CD1c-positive myeloid dendritic cell (primary cell): ENCODE data around the gene PLEK.
"Not testable (repeated sequence)": the region's sequence is repeated elsewhere in the genome, so short reads cannot be mapped to it uniquely, and the experiment has no call there.

Experiments
- DNase-seq: peaks from one replicate; pipeline ENCODE4 v3.0.0-alpha.2; 2016; ENCODE audit errors: extremely low spot score

The PLEK gene

DNA sequence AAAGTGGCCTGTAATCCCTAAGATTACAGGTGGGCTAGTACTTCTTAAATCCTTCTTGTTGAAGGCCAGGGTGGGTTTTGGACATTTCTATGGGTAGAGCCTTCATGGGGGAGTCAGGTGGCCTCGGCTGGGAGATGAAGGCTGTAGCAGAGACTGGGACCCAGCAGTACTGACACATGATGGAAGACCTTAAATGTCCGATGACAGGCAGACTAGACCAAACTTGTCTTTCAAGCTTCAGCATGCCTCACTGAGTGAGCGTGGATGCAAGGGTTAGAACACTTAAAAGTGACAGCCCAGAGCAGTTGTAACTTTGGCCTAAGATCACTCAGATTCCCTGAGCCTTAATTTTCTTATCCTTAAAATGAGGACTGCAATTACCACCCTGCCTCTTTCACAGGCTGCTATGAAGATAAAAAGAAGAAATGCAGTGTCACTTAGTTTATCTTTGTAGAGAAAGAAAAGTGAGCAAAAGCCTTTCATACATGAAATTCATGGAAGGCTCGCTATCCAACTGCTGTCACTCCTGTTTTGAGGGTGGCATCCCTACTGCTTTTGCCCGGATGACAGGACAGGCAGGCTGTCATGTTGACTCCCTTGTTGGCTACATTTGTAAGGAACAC is 19.5 kb downstream of the PLEK start:
- DNase-seq: no peak

DNA sequence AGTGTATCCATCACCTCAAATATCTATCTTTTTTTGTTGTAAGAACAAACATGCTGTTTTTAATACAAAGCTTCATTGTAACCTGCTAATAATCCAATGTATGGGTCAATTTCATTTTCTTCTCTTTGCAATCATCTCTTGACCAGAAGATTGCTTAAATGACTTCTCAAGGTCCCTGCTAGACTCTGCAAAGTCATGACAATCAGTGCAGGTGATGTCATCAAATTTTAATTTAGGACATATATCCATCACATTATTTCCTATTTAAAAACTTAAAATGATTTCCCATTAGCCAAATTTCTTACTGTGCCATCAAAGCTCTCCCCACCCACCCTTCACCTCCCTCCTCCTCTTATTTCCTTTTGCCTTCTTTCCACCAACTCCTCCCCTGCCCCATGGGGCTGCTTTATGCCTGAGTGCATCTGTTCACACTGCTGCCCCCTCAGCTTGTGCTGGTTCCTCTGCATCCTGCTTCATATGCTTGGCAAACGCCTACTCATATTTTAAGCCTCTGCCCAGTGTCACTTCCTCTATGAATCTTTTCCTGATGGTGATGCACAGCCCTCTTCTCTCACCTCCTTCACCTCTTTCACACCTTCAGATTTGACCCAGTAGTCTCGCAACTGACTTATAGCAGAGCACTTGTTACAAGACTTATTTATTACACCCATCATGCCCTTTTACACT is 20.3 kb downstream of the PLEK start:
- DNase-seq: peak; percentile 86

GRCh38 chr2:68385907-68386287 is 20.8 kb downstream of the PLEK start:
- DNase-seq: no peak

GRCh38 chr2:68386365-68386764 is 21.3 kb downstream of the PLEK start:
- DNase-seq: no peak

GRCh38 chr2:68387408-68388350 is 22.6 kb downstream of the PLEK start:
- DNase-seq: peak; percentile 94

GRCh38 chr2:68388358-68388757 is 23.3 kb downstream of the PLEK start:
- DNase-seq: no peak

DNA sequence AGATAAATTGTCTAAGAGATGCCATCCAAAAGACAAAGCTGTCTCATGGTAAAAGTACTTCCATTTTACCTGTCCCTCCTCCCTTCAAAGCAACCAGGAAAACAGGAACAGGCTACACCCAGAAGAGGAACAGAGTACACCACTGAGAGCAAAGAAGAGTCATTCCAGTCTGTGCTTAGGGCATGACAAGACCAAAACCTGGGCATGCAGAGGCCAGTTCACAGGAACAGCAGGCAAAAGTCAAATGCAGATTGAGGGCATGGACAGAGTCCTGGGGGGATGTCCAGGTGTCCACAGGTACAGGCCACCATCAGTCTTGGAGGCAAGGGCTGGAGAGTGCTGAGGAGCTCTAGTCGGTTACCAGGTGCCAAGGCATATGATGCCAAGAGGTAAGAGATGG is 23.7 kb downstream of the PLEK start:
- DNase-seq: peak; percentile 82

GRCh38 chr2:68390114-68390513 is 25.0 kb downstream of the PLEK start:
- DNase-seq: no peak

DNA sequence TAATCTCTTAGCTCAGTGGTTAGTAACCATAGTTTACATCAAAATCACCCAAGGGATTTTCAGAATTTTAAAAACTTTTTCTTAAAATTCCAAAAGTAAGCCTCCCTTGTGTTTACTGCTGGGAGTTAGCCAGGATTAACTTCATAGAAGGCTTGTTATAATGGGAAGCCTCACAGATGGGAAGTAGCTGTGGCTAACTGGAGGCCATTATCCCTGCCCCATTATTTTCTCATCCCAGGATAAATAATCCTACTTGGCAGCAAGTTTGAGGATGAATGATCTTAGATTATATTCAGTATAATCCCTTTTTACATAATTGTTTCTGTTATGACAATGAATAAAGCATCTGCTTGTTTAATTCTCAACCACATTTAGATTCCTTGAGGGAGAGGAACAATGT is 25.5 kb downstream of the PLEK start:
- no peak for DNase-seq

DNA sequence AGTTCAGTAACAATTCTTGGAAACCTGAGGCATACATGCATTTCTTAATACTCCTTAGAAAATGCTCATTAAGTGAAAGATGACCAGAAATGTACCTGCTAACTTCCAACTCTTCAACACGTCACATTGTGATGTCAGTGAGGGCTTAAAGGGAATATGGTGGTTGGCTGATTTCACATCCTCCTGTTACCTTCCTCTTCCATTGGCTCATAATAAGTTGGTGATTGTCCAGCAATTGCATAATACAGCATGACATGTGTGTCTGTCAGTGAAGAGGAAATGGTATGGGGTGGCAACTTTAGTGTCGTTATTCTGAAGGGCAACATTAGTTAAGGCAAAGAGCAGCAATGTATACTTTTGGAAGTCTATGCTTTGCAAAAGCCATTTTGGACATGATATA is 26.0 kb downstream of the PLEK start:
- DNase-seq: peak; percentile 92

GRCh38 chr2:68391869-68392268 is 26.8 kb downstream of the PLEK start:
- DNase-seq: no peak

- DNase-seq: no peak
Observed at GRCh38 chr2:68396093-68396492, 31.0 kb downstream of the PLEK start.

DNA sequence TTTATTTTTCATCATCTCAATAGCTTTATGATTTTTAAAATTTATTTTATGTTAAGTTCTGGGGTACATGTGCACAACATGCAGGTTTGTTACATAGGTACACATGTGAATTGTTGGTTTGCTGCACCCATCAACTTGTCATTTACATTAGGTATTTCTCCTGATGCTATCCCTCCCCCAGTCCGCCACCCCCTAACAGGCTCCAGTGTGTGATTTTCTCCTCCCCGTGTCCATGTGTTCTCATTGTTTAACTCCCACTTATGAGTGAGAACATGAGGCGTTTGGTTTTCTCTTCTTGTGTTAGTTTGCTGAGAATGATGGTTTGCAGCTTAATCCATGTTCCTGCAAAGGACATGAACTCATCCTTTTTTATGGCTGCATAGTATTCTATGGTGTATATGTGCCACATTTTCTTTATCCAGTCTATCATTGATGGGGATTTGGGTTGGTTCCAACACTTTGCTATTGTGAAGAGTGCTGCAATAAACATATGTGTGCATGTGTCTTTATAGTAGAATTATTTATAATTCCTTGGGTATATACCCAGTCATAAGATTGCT is 32.7 kb downstream of the PLEK start:
- not testable (repeated sequence) for DNase-seq

DNA sequence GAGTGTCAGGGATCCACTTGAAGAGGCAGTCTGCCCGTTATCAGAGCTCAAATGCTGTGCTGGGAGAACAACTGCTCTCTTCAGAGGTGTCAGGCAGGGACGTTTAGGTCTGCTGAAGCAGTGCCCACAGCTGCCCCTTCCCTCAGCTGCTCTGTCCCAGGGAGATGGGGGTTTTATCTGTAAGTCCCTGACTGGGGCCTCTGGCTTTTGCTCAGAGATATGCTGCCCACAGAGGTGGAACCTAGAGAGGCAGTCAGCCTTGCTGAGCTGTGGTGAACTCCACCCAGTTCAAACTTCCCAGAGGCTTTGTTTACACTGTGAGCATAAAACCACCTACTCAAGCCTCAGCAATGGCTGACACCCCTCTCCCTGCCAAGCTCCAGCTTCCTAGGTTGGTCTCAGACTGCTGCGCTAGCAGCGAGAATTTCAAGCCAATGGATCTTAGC is 38.1 kb downstream of the PLEK start:
- no peak for DNase-seq

- DNase-seq: no peak
Observed at GRCh38 chr2:68404164-68404563, 39.1 kb downstream of the PLEK start.

- DNase-seq: no peak
Observed at GRCh38 chr2:68404893-68405799, 40.1 kb downstream of the PLEK start.

DNA sequence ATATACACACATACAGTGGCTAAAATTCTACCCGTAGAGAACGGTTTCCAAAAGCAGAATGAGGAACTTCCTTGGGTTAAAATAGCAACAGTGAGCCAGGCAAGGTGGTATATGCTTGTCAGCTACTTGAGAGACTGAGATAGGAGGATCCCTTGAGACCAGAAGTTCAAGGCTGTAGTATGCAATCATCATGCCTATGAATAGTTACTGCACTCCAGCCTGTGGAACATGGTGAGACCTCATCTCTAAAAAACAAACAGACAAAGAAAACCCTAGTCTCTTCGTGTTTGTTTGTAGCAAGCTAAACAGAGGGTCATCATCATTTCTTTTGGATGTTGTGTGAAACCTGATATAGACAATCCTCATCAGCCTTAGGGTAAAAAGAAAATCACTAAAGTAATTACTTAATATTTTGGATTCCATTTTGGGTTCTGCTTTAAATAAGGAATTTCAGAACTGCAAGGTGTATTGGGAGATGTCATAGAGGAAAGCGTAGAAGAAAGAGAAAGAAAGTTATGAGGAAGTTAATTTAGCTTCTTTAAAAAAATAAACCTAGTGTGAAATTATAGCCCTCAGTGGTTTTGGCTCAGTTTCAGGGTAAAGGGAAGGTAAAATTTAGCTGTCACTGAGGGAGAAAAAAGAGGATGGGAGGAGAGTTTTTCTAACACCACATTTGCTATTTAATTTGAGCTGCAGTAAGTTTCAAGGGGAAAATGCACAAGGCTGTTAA is 46.5 kb downstream of the PLEK start:
- peak; percentile 28 for DNase-seq

DNA sequence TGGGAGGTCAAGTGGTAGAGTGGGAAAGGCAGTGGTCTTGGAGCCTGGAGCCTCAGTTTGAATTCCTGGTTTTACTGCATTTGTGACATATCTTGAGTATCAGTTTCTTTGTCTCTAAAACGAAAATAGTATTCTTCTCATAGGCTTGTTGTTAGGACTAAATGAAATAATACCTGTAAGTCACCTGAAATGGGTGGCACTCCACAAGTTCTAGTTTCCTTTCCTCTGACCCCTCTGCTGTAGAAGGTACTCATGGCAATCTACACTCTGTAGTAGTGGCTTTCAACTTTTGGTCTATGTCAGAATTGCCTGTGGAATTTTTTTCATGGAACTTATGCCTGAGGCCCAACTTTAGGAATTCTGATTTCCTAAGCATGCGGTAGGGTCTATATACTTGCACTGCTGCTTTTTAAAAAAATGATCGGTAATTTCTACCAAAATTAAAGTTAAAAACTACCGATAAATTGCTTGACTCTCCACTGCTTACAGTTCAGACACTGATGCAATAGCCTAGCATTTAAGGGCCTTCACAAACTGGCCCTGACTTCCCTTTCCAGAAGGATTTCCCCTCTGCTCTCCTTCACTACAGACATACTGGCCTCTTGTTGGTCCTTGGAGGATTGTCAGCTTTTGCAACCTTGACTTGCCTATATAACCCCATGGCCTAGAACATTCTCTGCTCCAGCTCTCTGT is 47.2 kb downstream of the PLEK start:
- peak; percentile 46 for DNase-seq

GRCh38 chr2:68413466-68413865 is 48.4 kb downstream of the PLEK start:
- DNase-seq: no peak

- DNase-seq: no peak
Observed at GRCh38 chr2:68414452-68414851, 49.4 kb downstream of the PLEK start.
